K562 (cell line): ENCODE results near the gene UBTD1. TPM values are rescaled to one million over a fixed set of nuclear protein-coding genes. Genes with fewer than 3 reads are reported as not detected.

ENCODE experiments used
- ARNT ChIP-seq, 2 experiments: fragments of 450-650 bp; IDR thresholded peaks; 2 replicates each; pipeline ENCODE4 v1.6.1; 2016; ENCODE audit warnings: mild to moderate bottlenecking in 1 of 2
- BCOR ChIP-seq: fragments of 450-650 bp; IDR thresholded peaks from 2 replicates; pipeline ENCODE4 v1.6.1; 2016
- CBX5 ChIP-seq: IDR thresholded peaks from 2 replicates; pipeline ENCODE4 v1.6.1; 2014; ENCODE audit warnings: low read depth, borderline replicate concordance
- FOXK1 ChIP-seq: sonication (generic); formaldehyde crosslinking; IDR thresholded peaks from 2 replicates; pipeline ENCODE4 v1.8.0; 2022; ENCODE audit warnings: missing genetic modification reagents, mild to moderate bottlenecking, borderline replicate concordance
- HMG20B ChIP-seq: fragments of 250-450 bp; sonication (Bioruptor Pico); IDR thresholded peaks from 2 replicates; pipeline ENCODE4 v1.5.0; 2021; ENCODE audit warnings: mild to moderate bottlenecking
- MEIS2 ChIP-seq: fragments of 450-650 bp; IDR thresholded peaks from 2 replicates; pipeline ENCODE4 v1.6.1; 2014; ENCODE audit warnings: mild to moderate bottlenecking; ENCODE audit not compliant: partially characterized antibody
- PML ChIP-seq: IDR thresholded peaks from 2 replicates; pipeline ENCODE4 v1.6.1; 2012; ENCODE audit warnings: low read length, inconsistent platforms
- POU5F1 ChIP-seq: fragments of 150-350 bp; IDR thresholded peaks from 2 replicates; pipeline ENCODE4 v1.6.1; 2014; ENCODE audit warnings: borderline replicate concordance, low read length, low read depth, mild to moderate bottlenecking; ENCODE audit not compliant: partially characterized antibody
- RBM25 ChIP-seq: fragments of 200-400 bp; formaldehyde crosslinking; IDR thresholded peaks from 2 replicates; pipeline ENCODE4 v1.6.1; 2018; ENCODE audit warnings: low read length, low read depth, moderate library complexity; ENCODE audit not compliant: severe bottlenecking
- RNF219 ChIP-seq: fragments of 250-450 bp; sonication (Bioruptor Pico); IDR thresholded peaks from 2 replicates; pipeline ENCODE4 v1.5.0; 2022; ENCODE audit warnings: mild to moderate bottlenecking
- TAF7 ChIP-seq: fragments of 450-650 bp; IDR thresholded peaks from 2 replicates; pipeline ENCODE4 v1.6.1; 2016; ENCODE audit warnings: missing genetic modification characterization, missing compliant biosample characterization
- polyA plus RNA-seq, 8 experiments: library from polyadenylated mRNA; depleted of rRNA in 4 of 8; stranded (reverse) in 5 of 8; unstranded in 3 of 8; fragments of >200 nt; fragmentation: Nextera tagmentation in 2 of 8; fragmentation: Illumina TruSeq in 1 of 8; extraction: Ambion mirVana in 2 of 8; extraction: Trizol in 1 of 8; gene quantifications; 2 replicates each; pipeline versions ENCODE4 v1.2.1 to v1.2.3, GENCODE V29; 2011 to 2014; ENCODE audit warnings: inconsistent platforms in 1 of 8, missing spikeins in 1 of 8
- total RNA-seq, 7 experiments: library from RNA; depleted of rRNA in 6 of 7; stranded (reverse); fragments of >200 nt in 6 of 7; fragmentation: Illumina TruSeq in 2 of 7; extraction: Trizol in 2 of 7; gene quantifications; 2 replicates each; pipeline versions ENCODE4 v1.2.1 to v1.2.3, GENCODE V29; 2011 to 2021; ENCODE audit warnings: low replicate concordance in 1 of 7
- TF ChIP-seq, protein P1 (sequence below): fragments of 200-600 bp; sonication (generic); IDR thresholded peaks from one replicate; pipeline ENCODE4 v1.6.1; 2012; ENCODE audit warnings: mild to moderate bottlenecking, low read depth, low read length, inconsistent platforms

UBTD1 gene
- total and polyA plus RNA-seq, 9 of the 15 experiments (the other 6 are each of a cell fraction or from before 2014, with no cell fraction given): 0.08 to 1.6 (median 0.81) TPM; not detected in 1

DNA sequence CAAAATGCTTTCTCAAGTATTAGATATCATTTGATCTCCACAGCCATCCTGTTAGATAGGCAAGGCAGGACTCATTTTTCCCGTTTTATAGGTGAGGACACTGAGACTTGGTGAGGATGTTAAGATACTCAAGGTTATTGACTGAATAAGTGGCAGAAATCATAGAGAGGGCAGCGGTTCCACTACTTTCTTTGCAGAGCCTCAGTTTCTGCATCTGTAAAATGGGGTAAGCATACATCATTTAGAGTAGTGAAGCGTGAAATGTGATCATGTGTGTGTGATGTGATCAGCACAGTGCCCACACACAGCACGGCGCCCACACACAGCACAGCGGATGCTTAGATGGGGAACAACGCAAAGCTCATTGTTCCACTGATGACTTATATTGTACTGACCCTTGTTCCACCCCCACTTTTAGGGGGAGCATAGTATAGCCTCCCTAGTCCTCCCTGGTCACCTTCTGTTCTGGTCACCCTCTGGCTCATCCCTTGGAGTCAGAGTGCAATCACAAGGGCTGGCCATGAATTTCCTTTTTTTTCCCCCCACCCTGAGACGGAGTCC, 10.5 kb downstream of the UBTD1 start (continued):
- TF ChIP-seq RNF219: no peak
- no peak for TF ChIP-seq CBX5
- no peak for TF ChIP-seq PML
- TF ChIP-seq BCOR: peak; percentile 75
- no peak for TF ChIP-seq TAF7 (tag)
- TF ChIP-seq POU5F1: no peak
- TF ChIP-seq HMG20B (CRISPR knock-in tag): no peak
- no peak for TF ChIP-seq MEIS2
- TF ChIP-seq RBM25: peak; percentile 84
- TF ChIP-seq, protein P1, sequence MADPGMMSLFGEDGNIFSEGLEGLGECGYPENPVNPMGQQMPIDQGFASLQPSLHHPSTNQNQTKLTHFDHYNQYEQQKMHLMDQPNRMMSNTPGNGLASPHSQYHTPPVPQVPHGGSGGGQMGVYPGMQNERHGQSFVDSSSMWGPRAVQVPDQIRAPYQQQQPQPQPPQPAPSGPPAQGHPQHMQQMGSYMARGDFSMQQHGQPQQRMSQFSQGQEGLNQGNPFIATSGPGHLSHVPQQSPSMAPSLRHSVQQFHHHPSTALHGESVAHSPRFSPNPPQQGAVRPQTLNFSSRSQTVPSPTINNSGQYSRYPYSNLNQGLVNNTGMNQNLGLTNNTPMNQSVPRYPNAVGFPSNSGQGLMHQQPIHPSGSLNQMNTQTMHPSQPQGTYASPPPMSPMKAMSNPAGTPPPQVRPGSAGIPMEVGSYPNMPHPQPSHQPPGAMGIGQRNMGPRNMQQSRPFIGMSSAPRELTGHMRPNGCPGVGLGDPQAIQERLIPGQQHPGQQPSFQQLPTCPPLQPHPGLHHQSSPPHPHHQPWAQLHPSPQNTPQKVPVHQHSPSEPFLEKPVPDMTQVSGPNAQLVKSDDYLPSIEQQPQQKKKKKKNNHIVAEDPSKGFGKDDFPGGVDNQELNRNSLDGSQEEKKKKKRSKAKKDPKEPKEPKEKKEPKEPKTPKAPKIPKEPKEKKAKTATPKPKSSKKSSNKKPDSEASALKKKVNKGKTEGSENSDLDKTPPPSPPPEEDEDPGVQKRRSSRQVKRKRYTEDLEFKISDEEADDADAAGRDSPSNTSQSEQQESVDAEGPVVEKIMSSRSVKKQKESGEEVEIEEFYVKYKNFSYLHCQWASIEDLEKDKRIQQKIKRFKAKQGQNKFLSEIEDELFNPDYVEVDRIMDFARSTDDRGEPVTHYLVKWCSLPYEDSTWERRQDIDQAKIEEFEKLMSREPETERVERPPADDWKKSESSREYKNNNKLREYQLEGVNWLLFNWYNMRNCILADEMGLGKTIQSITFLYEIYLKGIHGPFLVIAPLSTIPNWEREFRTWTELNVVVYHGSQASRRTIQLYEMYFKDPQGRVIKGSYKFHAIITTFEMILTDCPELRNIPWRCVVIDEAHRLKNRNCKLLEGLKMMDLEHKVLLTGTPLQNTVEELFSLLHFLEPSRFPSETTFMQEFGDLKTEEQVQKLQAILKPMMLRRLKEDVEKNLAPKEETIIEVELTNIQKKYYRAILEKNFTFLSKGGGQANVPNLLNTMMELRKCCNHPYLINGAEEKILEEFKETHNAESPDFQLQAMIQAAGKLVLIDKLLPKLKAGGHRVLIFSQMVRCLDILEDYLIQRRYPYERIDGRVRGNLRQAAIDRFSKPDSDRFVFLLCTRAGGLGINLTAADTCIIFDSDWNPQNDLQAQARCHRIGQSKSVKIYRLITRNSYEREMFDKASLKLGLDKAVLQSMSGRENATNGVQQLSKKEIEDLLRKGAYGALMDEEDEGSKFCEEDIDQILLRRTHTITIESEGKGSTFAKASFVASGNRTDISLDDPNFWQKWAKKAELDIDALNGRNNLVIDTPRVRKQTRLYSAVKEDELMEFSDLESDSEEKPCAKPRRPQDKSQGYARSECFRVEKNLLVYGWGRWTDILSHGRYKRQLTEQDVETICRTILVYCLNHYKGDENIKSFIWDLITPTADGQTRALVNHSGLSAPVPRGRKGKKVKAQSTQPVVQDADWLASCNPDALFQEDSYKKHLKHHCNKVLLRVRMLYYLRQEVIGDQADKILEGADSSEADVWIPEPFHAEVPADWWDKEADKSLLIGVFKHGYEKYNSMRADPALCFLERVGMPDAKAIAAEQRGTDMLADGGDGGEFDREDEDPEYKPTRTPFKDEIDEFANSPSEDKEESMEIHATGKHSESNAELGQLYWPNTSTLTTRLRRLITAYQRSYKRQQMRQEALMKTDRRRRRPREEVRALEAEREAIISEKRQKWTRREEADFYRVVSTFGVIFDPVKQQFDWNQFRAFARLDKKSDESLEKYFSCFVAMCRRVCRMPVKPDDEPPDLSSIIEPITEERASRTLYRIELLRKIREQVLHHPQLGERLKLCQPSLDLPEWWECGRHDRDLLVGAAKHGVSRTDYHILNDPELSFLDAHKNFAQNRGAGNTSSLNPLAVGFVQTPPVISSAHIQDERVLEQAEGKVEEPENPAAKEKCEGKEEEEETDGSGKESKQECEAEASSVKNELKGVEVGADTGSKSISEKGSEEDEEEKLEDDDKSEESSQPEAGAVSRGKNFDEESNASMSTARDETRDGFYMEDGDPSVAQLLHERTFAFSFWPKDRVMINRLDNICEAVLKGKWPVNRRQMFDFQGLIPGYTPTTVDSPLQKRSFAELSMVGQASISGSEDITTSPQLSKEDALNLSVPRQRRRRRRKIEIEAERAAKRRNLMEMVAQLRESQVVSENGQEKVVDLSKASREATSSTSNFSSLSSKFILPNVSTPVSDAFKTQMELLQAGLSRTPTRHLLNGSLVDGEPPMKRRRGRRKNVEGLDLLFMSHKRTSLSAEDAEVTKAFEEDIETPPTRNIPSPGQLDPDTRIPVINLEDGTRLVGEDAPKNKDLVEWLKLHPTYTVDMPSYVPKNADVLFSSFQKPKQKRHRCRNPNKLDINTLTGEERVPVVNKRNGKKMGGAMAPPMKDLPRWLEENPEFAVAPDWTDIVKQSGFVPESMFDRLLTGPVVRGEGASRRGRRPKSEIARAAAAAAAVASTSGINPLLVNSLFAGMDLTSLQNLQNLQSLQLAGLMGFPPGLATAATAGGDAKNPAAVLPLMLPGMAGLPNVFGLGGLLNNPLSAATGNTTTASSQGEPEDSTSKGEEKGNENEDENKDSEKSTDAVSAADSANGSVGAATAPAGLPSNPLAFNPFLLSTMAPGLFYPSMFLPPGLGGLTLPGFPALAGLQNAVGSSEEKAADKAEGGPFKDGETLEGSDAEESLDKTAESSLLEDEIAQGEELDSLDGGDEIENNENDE: no peak
- no peak for TF ChIP-seq FOXK1
- no peak for TF ChIP-seq ARNT (IDR thresholded peaks at IDR 0.05)
